Measurements from ENCODE around the gene SAPCD2. TPM values are rescaled to one million over a fixed set of nuclear protein-coding genes. Genes with fewer than 3 reads are reported as not detected.
"Not testable (repeated sequence)": the region's sequence is repeated elsewhere in the genome, so short reads cannot be mapped to it uniquely, and the experiment has no call there.

Gene SAPCD2
- total RNA-seq, 4 donors from 2014 or later: 8.2 to 13.6 (median 13.3) TPM

DNA sequence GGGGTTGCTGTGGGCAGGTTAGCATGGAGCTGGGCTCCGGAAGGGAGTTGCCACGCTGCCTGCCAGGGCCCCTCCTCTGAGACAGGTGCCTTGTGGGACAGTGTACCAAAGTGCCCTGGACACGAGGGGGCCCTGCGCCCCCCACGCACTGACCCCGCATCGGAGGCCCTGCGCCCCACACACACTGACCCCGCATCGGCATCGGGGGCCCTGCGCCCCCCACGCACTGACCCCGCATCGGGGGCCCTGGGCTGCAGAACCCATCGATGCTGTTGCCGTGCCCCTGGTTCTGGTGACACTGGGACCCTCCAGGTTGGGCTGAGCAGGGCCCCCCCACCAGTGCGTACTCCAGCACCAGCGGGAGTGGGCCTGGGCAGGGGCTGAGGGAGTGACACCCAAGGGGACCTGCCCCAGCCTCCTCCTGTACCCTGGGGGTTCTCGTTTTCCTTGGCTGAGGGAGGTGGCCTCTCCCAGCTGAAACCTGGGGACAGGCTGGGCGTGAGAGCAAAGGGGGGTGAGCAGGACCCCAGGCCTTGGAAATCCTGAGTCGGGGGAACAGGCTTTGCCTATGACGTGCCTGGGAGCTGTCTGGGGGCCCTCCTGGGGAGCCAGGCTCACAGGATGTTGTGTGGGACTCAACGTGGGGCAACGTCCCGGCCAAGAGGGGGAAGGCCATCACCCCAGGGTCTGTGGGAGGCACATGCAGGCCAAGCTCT lies 6.9 kb downstream of the SAPCD2 start:
- WGBS: 80% methylated on average over 4 of the region's 26 CpGs
- Histone ChIP-seq H3K27ac (no peak overlapping the region), H3K4me1 (peaks cover 48% of the 10 kb centered on the region), H3K36me3 (no peaks in the 10 kb centered on the region), H3K27me3 (peaks cover 2% of the 10 kb centered on the region), H3K9me3 (no peaks in the 10 kb centered on the region), H3K4me3 (no peak overlapping the region)
- DNase-seq (ENCODE audit: low spot score in 2 of 2): no peak
- TF ChIP-seq POLR2AphosphoS5 (IDR thresholded peaks at IDR 0.05) (no peak), POLR2A (IDR thresholded peaks at IDR 0.05) (no peak)

DNA sequence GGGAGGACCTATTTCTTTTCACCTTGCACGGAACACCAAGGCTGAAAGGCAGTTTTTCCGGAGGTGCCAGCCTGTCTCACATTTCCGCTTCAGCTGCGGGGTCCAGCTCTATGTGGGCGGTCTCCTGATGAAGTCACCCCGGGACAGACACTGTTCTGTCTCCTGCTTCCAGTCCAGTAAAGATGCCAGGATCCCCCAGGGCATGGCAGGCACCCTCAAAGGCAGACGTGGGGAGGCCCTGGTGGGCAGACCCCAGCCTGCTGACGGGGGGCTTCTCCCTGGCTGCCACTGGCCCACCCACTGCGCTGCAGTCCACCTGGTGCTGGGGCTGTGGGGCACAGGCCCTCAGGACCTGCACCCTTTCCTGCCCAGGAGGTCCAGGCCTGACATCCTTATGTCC lies 7.6 kb downstream of the SAPCD2 start:
- not testable (repeated sequence) for H3K36me3 ChIP-seq; H3K27me3 ChIP-seq; H3K4me3 ChIP-seq; H3K9me3 ChIP-seq; DNase-seq (ENCODE audit: low spot score in 2 of 2)
- H3K27ac ChIP-seq: peak overlapping the region; percentile 45
- peaks cover 41% of the 10 kb centered on the region for H3K4me1 ChIP-seq
- WGBS: 51% methylated on average over 3 of the region's 9 CpGs

GRCh38 chr9:137062384-137062783 lies 8.0 kb downstream of the SAPCD2 start:
- Histone ChIP-seq H3K27ac (peak overlapping the region; percentile 34), H3K4me1 (peaks cover 40% of the 10 kb centered on the region), H3K27me3 (no peaks in the 10 kb centered on the region), H3K4me3 (no peak overlapping the region), H3K9me3 (no peaks in the 10 kb centered on the region), H3K36me3 (no peaks in the 10 kb centered on the region)
- 39% methylated on average over 15 of the region's 15 CpGs for WGBS
- DNase-seq (ENCODE audit: low spot score in 2 of 2): no peak
- TF ChIP-seq EP300 (IDR thresholded peaks at IDR 0.05) (no peak), POLR2A (IDR thresholded peaks at IDR 0.05) (no peak), CTCF (IDR thresholded peaks at IDR 0.05) (no peak), POLR2AphosphoS5 (IDR thresholded peaks at IDR 0.05) (peak in 1 of 3 donors; percentile 63)

GRCh38 chr9:137058521-137059234 lies 11.7 kb downstream of the SAPCD2 start:
- WGBS: 92% methylated on average over 9 of the region's 9 CpGs
- no peak for TF ChIP-seq POLR2AphosphoS5 (IDR thresholded peaks at IDR 0.05)
- no peak for TF ChIP-seq CTCF (IDR thresholded peaks at IDR 0.05)
- TF ChIP-seq EP300 (IDR thresholded peaks at IDR 0.05): no peak
- no peak for TF ChIP-seq POLR2A (IDR thresholded peaks at IDR 0.05)
- H3K4me1 ChIP-seq: peaks cover 61% of the 10 kb centered on the region
- no peaks in the 10 kb centered on the region for H3K36me3 ChIP-seq
- no peak for DNase-seq (ENCODE audit: low spot score in 2 of 2)
- H3K27me3 ChIP-seq: peaks cover 4% of the 10 kb centered on the region
- no peaks in the 10 kb centered on the region for H3K9me3 ChIP-seq
- H3K4me3 ChIP-seq: no peak overlapping the region
- no peak overlapping the region for H3K27ac ChIP-seq

- DNase-seq (ENCODE audit: low spot score in 2 of 2): no peak
- Histone ChIP-seq H3K27me3 (peaks cover 15% of the 10 kb centered on the region), H3K36me3 (no peaks in the 10 kb centered on the region), H3K4me1 (peaks cover 59% of the 10 kb centered on the region), H3K27ac (no peak overlapping the region), H3K4me3 (no peak overlapping the region), H3K9me3 (no peaks in the 10 kb centered on the region)
- TF ChIP-seq EP300 (IDR thresholded peaks at IDR 0.05) (no peak), POLR2A (IDR thresholded peaks at IDR 0.05) (no peak), POLR2AphosphoS5 (IDR thresholded peaks at IDR 0.05) (no peak), CTCF (IDR thresholded peaks at IDR 0.05) (no peak)
- 84% methylated on average over 16 of the region's 16 CpGs for whole genome bisulfite sequencing
These were observed 12.8 kb downstream of the SAPCD2 start for GRCh38 chr9:137057545-137057944.

DNA sequence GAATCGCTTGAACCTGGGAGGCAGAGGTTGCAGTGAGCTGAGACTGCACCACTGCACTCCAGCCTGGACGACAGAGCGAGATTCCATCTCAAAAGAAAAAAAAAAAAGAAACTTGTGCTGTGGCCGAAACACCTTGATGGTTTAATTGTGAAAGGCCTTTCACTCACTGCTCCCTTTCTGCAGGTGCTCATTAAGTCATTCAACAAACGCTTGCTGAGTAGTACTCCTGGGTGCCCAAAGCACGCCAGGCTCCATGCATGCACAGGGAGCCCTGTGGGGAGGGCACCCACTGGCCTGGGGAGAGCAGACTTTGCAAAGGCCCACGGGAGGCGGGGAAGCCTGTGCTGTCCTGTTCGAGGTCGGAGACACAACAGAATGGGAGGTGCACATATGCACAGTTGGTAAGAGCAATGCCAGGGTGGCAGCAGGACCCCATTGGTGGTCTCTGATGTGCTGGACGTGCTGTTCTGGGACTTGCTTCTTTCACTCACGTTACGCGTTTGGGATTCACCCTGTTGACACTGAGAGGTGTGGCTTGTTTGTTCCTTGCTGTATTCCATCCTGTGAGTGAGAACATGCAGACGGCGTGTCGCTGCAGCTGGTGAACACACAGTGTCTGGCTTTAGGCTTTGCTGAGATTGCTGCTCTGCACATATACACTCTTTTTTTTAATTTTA lies 13.5 kb downstream of the SAPCD2 start:
- H3K27me3 ChIP-seq: peaks cover 21% of the 10 kb centered on the region
- no peak overlapping the region for H3K4me3 ChIP-seq
- TF ChIP-seq CTCF (IDR thresholded peaks at IDR 0.05) (no peak), POLR2A (IDR thresholded peaks at IDR 0.05) (no peak), POLR2AphosphoS5 (IDR thresholded peaks at IDR 0.05) (no peak), EP300 (IDR thresholded peaks at IDR 0.05) (no peak)
- no peaks in the 10 kb centered on the region for H3K9me3 ChIP-seq
- peaks cover 52% of the 10 kb centered on the region for H3K4me1 ChIP-seq
- no peak overlapping the region for H3K27ac ChIP-seq
- no peak for DNase-seq (ENCODE audit: low spot score in 2 of 2)
- WGBS: 75% methylated on average over 16 of the region's 17 CpGs
- no peaks in the 10 kb centered on the region for H3K36me3 ChIP-seq

Measured in suprapubic skin (tissue), 4 donors.